Astrocyte of the cerebellum (primary cell): ENCODE results near the gene APOC4.
A peak's percentile ranks its signal among the peaks of the same experiment; 100 is the strongest.

Source experiments
- DNase-seq: peaks from one replicate; pipeline ENCODE4 v3.0.0-alpha.2; 2011; ENCODE audit warnings: low read depth
- H3K4me3 ChIP-seq: 2 replicates; pipeline ENCODE4 v1.5.1; 2011; ENCODE audit warnings: mild to moderate bottlenecking, low read depth, low read length, moderate library complexity
- in situ Hi-C: cut with HindIII; loops from 2 replicates; pipeline ENCODE4 v1.10.0; 2017; ENCODE audit warnings: low sequenced_read_pairs
- TF ChIP-seq, protein P1 (sequence below): IDR thresholded peaks from 2 replicates; pipeline ENCODE4 v1.5.1; 2012; ENCODE audit warnings: low read length, low read depth, moderate library complexity, mild to moderate bottlenecking; ENCODE audit errors: missing control alignments

The APOC4 gene

DNA sequence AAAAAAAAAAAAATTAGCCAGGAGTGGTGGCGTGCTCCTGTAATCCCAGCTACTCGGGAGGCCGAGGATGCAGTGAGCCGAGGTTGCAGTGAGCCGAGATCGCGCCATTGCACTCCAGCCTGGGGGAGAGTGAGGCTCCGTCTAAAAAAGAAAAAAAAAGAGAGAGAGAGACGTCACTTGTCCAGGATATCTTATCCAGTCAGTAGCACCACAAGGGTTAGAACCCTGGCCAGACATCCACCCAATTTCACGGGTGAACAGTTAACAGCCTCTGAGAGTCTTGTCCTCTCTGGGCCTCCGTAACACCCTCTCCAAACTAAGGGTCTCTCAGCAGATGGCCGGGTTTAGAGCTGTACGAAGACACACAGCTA lies 12.2 kb downstream of the APOC4 start:
- no peak for DNase-seq
- in situ Hi-C loops: loop anchor here (5.0 to 10.0 kb wide), 2 partner anchors 42 to 219 kb away; partner anchors contain the start of gene APOC1
- TF ChIP-seq, protein P1, sequence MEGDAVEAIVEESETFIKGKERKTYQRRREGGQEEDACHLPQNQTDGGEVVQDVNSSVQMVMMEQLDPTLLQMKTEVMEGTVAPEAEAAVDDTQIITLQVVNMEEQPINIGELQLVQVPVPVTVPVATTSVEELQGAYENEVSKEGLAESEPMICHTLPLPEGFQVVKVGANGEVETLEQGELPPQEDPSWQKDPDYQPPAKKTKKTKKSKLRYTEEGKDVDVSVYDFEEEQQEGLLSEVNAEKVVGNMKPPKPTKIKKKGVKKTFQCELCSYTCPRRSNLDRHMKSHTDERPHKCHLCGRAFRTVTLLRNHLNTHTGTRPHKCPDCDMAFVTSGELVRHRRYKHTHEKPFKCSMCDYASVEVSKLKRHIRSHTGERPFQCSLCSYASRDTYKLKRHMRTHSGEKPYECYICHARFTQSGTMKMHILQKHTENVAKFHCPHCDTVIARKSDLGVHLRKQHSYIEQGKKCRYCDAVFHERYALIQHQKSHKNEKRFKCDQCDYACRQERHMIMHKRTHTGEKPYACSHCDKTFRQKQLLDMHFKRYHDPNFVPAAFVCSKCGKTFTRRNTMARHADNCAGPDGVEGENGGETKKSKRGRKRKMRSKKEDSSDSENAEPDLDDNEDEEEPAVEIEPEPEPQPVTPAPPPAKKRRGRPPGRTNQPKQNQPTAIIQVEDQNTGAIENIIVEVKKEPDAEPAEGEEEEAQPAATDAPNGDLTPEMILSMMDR: no peak

DNA sequence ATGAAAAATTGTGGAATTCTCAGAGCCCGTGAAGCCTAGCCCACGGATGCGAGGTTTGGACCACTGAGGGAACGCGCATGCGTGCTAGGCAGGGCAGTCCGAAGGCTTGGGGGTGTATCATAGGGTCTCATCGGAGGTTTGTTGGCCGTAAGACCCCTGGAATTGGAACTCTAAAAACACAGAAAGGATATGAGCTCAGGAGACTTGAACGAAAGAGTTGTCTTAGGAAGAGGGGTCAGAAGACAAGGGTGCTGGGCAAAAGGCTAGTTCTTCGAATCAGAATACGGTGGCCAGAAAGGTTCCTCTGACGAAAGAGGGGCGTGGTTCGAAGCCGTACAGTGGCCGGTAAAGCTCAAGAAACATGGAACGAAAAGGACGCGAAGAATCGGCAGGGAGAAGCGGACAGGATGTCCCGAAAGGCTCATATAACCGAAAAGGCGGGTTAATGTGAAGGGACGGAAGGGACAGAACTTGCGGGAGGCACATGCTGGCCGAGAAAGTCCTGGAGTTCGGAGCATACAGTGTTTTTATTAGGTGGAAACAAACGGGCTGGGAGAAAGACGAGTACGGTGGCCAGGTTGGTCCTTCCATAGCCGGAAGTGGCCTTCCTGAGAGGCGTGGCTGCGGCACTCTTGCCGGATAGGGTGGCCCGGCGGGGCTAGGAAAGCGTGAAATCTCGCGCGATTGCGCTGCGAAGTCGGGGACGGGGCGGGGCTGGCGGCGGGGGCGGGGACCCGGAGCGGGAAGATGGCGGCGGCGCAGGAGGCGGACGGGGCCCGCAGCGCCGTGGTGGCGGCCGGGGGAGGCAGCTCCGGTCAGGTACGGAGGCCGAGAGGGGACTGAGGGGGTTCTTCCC lies 12.8 kb downstream of the APOC4 start, which contains the start of gene CLPTM1:
TSS of gene CLPTM1 (plus strand) at position 732 of the 856 bp plus-strand sequence. CDS start at position 748, 16 bp downstream.
- DNase-seq: peak; percentile 90
- in situ Hi-C loops: loop anchor here (5.0 to 10.0 kb wide), 2 partner anchors 43 to 220 kb away; partner anchors contain the start of gene APOC1
- H3K4me3 ChIP-seq: peak within 1 kb of the TSS; percentile 94
- TF ChIP-seq, protein P1: no peak

More for the DNA sequence above, 12.2 kb downstream of the APOC4 start:
- H3K4me3 ChIP-seq: peak overlapping the region; percentile 94

DNA sequence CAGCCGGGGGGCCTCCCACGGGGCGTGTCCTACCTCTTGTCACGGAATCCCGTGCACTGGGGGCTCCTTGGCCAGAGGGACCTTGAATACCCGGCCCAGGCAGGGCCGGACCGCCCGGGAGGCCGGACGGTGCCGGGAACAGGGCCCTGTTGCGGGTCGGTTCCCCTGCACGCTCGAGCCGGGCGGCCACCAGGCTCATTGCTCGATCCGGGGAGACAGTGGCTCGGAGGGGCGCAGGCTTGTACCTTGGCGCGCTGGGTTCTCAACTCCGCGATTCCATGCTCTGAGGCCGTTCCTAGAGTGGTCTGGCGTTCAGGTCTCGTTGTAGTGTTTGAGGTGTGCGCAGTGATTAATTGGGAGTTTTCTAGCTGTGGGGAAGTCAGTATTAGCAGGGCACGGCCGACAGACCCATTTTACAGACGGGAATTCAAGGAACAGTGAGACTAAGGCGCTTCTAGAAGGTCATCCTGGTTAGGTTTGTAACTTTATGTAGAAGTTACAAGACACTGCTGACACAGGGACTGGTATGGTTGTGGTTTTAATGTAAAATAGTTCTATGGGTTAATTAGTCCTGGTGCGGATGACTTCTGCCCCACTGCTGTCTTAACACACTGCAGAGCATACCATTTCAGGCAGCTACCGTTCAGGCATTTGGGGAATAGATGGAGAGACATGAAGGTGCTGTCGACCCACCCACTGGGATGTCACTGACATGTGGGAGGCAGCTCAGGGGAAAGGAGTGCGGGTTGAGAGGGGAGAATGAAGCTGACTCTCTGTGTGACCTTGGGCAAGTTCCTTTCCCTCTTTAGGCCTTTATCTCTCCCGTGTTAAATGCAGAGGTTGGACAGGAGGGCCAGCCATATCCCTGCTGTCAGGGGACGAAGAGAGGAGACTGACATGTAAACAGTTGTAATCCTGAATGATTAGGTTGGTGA lies 13.7 kb downstream of the APOC4 start:
- no peak for DNase-seq
- TF ChIP-seq, protein P1: no peak
- in situ Hi-C loops: loop anchor here (10.0 kb wide), 1 partner anchor 221 kb away; no protein-coding TSS in a partner anchor
- H3K4me3 ChIP-seq: peak overlapping the region; percentile 94

DNA sequence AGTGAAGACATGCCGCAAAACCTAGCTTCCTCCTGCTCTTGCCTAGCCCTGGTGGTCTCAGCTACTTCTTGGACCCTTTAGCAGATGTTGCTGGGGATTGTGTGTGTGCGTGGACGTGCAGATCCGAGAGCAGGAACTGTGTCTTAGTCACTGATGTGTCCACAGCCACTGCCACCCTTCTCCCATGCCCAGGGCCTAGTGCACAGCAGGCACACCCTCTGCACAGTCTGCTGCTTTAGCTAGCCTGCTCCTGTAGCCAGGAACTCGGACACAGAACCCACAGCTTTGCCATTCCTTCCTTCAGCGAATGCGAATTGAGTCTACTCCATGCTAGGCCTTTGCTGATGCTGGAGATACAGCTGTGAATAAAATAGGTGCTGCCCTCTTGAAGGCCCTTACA lies 15.5 kb downstream of the APOC4 start:
- no peak overlapping the region for H3K4me3 ChIP-seq
- TF ChIP-seq, protein P1: no peak
- in situ Hi-C loops: loop anchor here (10.0 kb wide), 1 partner anchor 223 kb away; no protein-coding TSS in a partner anchor
- DNase-seq: no peak

DNA sequence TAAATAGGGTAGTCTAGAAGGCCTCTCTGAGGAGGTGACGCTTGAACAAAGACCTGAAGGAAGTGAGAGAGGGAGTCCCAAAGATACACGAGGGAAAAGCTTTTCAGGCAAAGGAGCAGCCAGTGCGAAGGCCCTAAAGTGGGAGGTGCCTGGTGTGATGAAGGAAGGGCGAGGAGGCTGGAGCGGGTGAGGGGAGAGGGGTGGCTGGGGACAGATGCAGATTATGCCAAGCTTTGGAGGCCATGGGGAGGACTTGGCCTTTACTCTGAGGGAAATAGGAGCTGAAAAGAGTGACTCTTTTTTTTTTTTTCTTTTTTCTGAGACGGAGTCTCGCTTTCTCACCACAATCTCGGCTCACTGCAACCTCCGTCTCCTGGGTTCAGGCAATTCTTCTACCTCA lies 16.1 kb downstream of the APOC4 start:
- TF ChIP-seq, protein P1: no peak
- no peak for DNase-seq
- in situ Hi-C loops: loop anchor here (10.0 kb wide), 1 partner anchor 223 kb away; no protein-coding TSS in a partner anchor
- H3K4me3 ChIP-seq: no peak overlapping the region

DNA sequence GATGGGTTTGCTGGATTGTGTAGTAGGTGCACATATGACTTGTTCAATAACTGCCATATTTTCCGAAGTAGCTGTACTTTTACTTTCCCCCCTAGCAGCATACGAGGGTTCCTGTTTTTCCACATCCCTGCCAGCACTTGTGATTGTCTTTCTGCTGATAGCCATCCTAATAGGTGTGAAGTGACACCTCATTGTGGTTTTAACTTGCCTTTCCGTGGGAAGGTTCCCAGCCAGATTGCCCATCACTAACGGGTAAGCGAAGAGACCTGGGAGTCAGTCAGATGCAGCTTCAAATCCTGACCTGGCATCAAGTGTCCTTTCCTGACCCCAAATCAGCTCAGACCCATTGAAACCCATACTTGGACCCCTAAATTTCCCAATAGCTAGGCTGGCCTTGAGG lies 17.7 kb downstream of the APOC4 start:
- no peak for DNase-seq
- H3K4me3 ChIP-seq: no peak overlapping the region
- in situ Hi-C loops: loop anchor here (10.0 kb wide), 1 partner anchor 225 kb away; no protein-coding TSS in a partner anchor
- TF ChIP-seq, protein P1: no peak
